HepG2 (cell line): ENCODE results near the gene ZC3H15. TPM values are rescaled to one million over a fixed set of nuclear protein-coding genes. Genes with fewer than 3 reads are reported as not detected.
A peak's percentile ranks its signal among the peaks of the same experiment; 100 is the strongest.

ENCODE experiments used
- ATAC-seq: fragments of 200-7000 bp; cut with Tn5 transposase; 3 replicates; pipeline ENCODE4 v1.9.1; 2020; ENCODE audit warnings: mild to moderate bottlenecking, moderate library complexity
- BruUV-seq: library from RNA; stranded (reverse); fragments of 400-500 nt; replicated peaks from 2 replicates; lab custom pipeline; 2021; lab: Mats Ljungman, UMichigan
- CTCF ChIA-PET: fragments of 300-600 bp; formaldehyde crosslinking; extraction: SDS; loops from one replicate; lab custom pipeline; 2021; ENCODE audit warnings: low total read pairs, inconsistent platforms, low intra/inter-chr PET ratio; lab: Yijun Ruan, JAX
- POLR2A ChIA-PET: fragments of 350-600 bp; sonication (Branson Sonifier 250); formaldehyde crosslinking; loops from one replicate; lab custom pipeline; 2020; ENCODE audit warnings: antibody characterized with exemption, inconsistent platforms; lab: Yijun Ruan, JAX
- DNase-seq: peaks from one replicate; pipeline ENCODE4 v3.0.0-alpha.2; 2015; ENCODE audit warnings: low spot score
- FAIRE-seq: peaks from 3 replicates; lab custom pipeline; 2011; peaks lifted over from hg19 to GRCh38; lab: Jason Lieb, UNC
- H2AFZ ChIP-seq: one replicate; pipeline ENCODE4 v1.6.1; 2011; ENCODE audit warnings: low read length, inconsistent platforms
- H3K27ac ChIP-seq: fragments of 300-600 bp; 3 replicates; pipeline ENCODE4 v1.8.0; 2011; ENCODE audit warnings: mixed run types, mild to moderate bottlenecking, mixed read lengths, low read length, inconsistent platforms; ENCODE audit not compliant: insufficient read depth; ENCODE audit errors: extremely low read length
- H3K27me3 ChIP-seq, 2 experiments: fragments of 200-600 bp in 1 of 2; 2 replicates in 1 of 2; 3 replicates in 1 of 2; pipeline versions ENCODE4 v1.6.0 to v1.8.0; 2011; ENCODE audit warnings: low read length in 2 of 2, mild to moderate bottlenecking in 2 of 2, moderate library complexity in 2 of 2, inconsistent platforms in 1 of 2; ENCODE audit not compliant: insufficient read depth in 2 of 2, control insufficient read depth in 1 of 2
- H3K36me3 ChIP-seq, 2 experiments: fragments of 200-600 bp in 1 of 2; replicated peaks in 1 of 2; 2 replicates in 1 of 2; 3 replicates in 1 of 2; pipeline versions ENCODE4 v1.5.1 to v1.8.0; 2011; ENCODE audit warnings: low read length in 2 of 2, inconsistent platforms in 1 of 2; ENCODE audit not compliant: insufficient read depth in 2 of 2, control insufficient read depth in 1 of 2
- H3K4me1 ChIP-seq: 2 replicates; pipeline ENCODE4 v1.5.1; 2012; ENCODE audit warnings: low read length, inconsistent platforms; ENCODE audit not compliant: insufficient read depth
- H3K4me2 ChIP-seq: 2 replicates; pipeline ENCODE4 v1.6.0; 2011; ENCODE audit warnings: low read depth, low read length, inconsistent platforms
- H3K4me3 ChIP-seq, 3 experiments: fragments of 200-600 bp in 1 of 3; sonication (generic), shearing (Covaris generic) in 1 of 3; replicated peaks in 1 of 3; 2 replicates each; pipeline ENCODE4 v1.5.1; 2011 to 2016; ENCODE audit warnings: low read length in 3 of 3, inconsistent platforms in 2 of 3, low read depth in 2 of 3, mild to moderate bottlenecking in 2 of 3, control low read depth in 1 of 3, mixed read lengths in 1 of 3; ENCODE audit not compliant: insufficient read depth in 1 of 3
- H3K79me2 ChIP-seq: one replicate; pipeline ENCODE4 v1.6.1; 2011; ENCODE audit warnings: low read length, inconsistent platforms; ENCODE audit not compliant: insufficient read depth
- H3K9ac ChIP-seq: 2 replicates; pipeline ENCODE4 v1.6.0; 2011; ENCODE audit warnings: mild to moderate bottlenecking, low read depth, low read length, inconsistent platforms; ENCODE audit not compliant: insufficient read depth
- H3K9me3 ChIP-seq: 2 replicates; pipeline ENCODE4 v1.5.1; 2012; ENCODE audit warnings: mild to moderate bottlenecking, low read length
- H4K20me1 ChIP-seq: 2 replicates; pipeline ENCODE4 v1.6.0; 2011; ENCODE audit warnings: inconsistent platforms, mild to moderate bottlenecking, low read length, moderate library complexity; ENCODE audit not compliant: insufficient read depth
- MAFF ChIP-seq: IDR thresholded peaks from 2 replicates; pipeline ENCODE4 v1.6.1; 2011; ENCODE audit warnings: low read depth, low read length, improper control_type of control experiment
- MAFK ChIP-seq, 2 experiments: IDR thresholded peaks in 1 of 2; conservative IDR thresholded peaks in 1 of 2; 2 replicates each; pipeline ENCODE4 v1.6.1; 2011; ENCODE audit warnings: improper control_type of control experiment in 2 of 2, low read length in 2 of 2
- SNAI1 ChIP-seq: sonication (generic); formaldehyde crosslinking; IDR thresholded peaks from 2 replicates; pipeline ENCODE4 v1.5.0; 2020; ENCODE audit warnings: mild to moderate bottlenecking, missing genetic modification reagents, borderline replicate concordance
- ZFP82 ChIP-seq: sonication (generic); formaldehyde crosslinking; IDR thresholded peaks from 2 replicates; pipeline ENCODE4 v1.5.1; 2020; ENCODE audit warnings: mild to moderate bottlenecking, missing genetic modification reagents, borderline replicate concordance
- ZNF121 ChIP-seq: sonication (generic); formaldehyde crosslinking; IDR thresholded peaks from 2 replicates; pipeline ENCODE4 v1.5.0; 2020; ENCODE audit warnings: mild to moderate bottlenecking, missing genetic modification reagents
- ZNF251 ChIP-seq: sonication (generic); formaldehyde crosslinking; IDR thresholded peaks from 2 replicates; pipeline ENCODE4 v1.9.0; 2021; ENCODE audit warnings: mild to moderate bottlenecking, missing genetic modification reagents
- ZNF281 ChIP-seq: sonication (generic); formaldehyde crosslinking; IDR thresholded peaks from 2 replicates; pipeline ENCODE4 v1.4.0; 2020; ENCODE audit warnings: missing genetic modification reagents, borderline replicate concordance
- ZNF282 ChIP-seq: fragments of 450-650 bp; IDR thresholded peaks from 2 replicates; pipeline ENCODE4 v1.6.1; 2018; ENCODE audit not compliant: partially characterized antibody
- WGBS: methylation state at CpG from one replicate; pipeline ENCODE4 v1.1.6; 2017; ENCODE audit warnings: low lambda C conversion rate; 5-methylcytosine and 5-hydroxymethylcytosine counted together
- in situ Hi-C: cut with HindIII; loops from 2 replicates; pipeline ENCODE4 v1.10.0; 2017; ENCODE audit warnings: low pct_unique_long_range_greater_than_20kb; ENCODE audit not compliant: extremely low pct_ligation_motif_present
- intact Hi-C: fragments of 100-400 bp; cut with micrococcal nuclease; formaldehyde crosslinking; loops from one replicate; pipeline ENCODE4 v1.10.0; 2022; ENCODE audit not compliant: unreplicated experiment
- polyA plus RNA-seq, 8 experiments: library from polyadenylated mRNA; depleted of rRNA in 3 of 8; stranded (reverse) in 7 of 8; unstranded in 1 of 8; fragments of >200 nt; fragmentation: Illumina TruSeq in 4 of 8; extraction: Trizol in 4 of 8; gene quantifications; 2 replicates each; pipeline versions ENCODE4 v1.2.1 to v1.2.3, GENCODE V29; 2011 to 2016; ENCODE audit warnings: low read depth in 4 of 8, missing spikeins in 1 of 8, mixed read lengths in 1 of 8; ENCODE audit not compliant: insufficient read depth in 1 of 8
- total RNA-seq, 5 experiments: library from RNA; depleted of rRNA; stranded (reverse); fragments of >200 nt; fragmentation: Illumina TruSeq; extraction: Trizol; gene quantifications; 2 replicates each; pipeline ENCODE4 v1.2.3, GENCODE V29; 2016; ENCODE audit warnings: low read depth in 1 of 5

The ZC3H15 gene
- total and polyA plus RNA-seq, 2 of the 13 experiments (the other 11 are each of a cell fraction or from before 2014, with no cell fraction given): 84.6 to 168 TPM

GRCh38 chr2:186439673-186440095, 46.4 kb upstream of the ZC3H15 start (continued):
- peak; percentile 52; the same call in 1 of the 2 replicates for TF ChIP-seq ZNF281 (CRISPR knock-in tag)

GRCh38 chr2:186440506-186440905, 45.6 kb upstream of the ZC3H15 start:
- no peak overlapping the region for H2AFZ ChIP-seq

More at GRCh38 chr2:186440506-186440905, 45.6 kb upstream of the ZC3H15 start:
- no peak overlapping the region for H3K27ac ChIP-seq
- ChIA-PET POLR2A (no interaction called here), CTCF (no interaction called here)
- intact Hi-C loops: no loop called here
- ATAC-seq (no peak), DNase-seq (no peak), FAIRE-seq (peak; percentile 8)
- BruUV-seq: no TSS peak
- H3K27me3 ChIP-seq: no peaks in the 10 kb centered on the region
- no peak overlapping the region for H3K4me2 ChIP-seq
- peaks cover 10% of the 10 kb centered on the region for H3K4me1 ChIP-seq
- in situ Hi-C loops: no loop called here
- no peak overlapping the region for H3K4me3 ChIP-seq
- WGBS: 95% methylated on average over 3 of the region's 3 CpGs
- H3K9ac ChIP-seq: no peak overlapping the region
- H3K36me3 ChIP-seq: peaks cover 3 to 14% of the 10 kb centered on the region in 2 experiments; a peak in 4 of 5 replicates
- no peaks in the 10 kb centered on the region for H3K79me2 ChIP-seq
- H4K20me1 ChIP-seq: no peaks in the 10 kb centered on the region
- H3K9me3 ChIP-seq: peaks cover 20% of the 10 kb centered on the region; the same call in 1 of the 2 replicates
- TF ChIP-seq MAFF: peak; percentile 50
- no peak for TF ChIP-seq ZFP82 (CRISPR knock-in tag)
- TF ChIP-seq ZNF251 (CRISPR knock-in tag): no peak
- no peak for TF ChIP-seq SNAI1 (CRISPR knock-in tag)
- peak; percentile 48 to 71; a peak in 3 of 4 replicates for TF ChIP-seq MAFK (conservative IDR thresholded peaks at IDR 0.05 in 1 of 2, IDR thresholded peaks at IDR 0.05 in 1 of 2; ENCODE audit: low read length in 2 of 2)
- TF ChIP-seq ZNF282: no peak
- no peak for TF ChIP-seq ZNF121 (CRISPR knock-in tag)
